Measurements from ENCODE around the gene KLHL1. TPM values are rescaled to one million over a fixed set of nuclear protein-coding genes. Genes with fewer than 3 reads are reported as not detected.

Gene KLHL1
- polyA plus RNA-seq, 1 of the 3 experiments (the other 2 are of a cell fraction) = not detected

DNA sequence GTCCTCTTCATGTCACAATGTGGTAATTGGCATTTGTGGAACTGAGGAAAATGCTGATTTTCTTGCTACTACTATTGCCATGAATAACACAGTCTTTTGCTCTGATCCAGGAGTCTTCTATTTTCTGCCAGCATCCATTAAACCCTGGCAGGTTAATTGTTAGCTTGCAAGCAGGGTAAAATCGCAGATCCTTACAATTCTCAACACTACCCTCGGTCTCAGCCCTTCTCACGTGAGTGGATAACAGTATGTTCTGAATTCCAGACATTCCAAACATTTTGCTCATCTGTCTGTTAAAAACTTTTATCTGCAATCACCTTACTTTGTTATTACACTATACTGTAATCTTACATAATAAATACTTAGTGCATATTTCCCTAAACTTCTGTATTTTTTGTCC is 251.9 kb downstream of the KLHL1 start:
- Histone ChIP-seq H3K4me1 (ENCODE audit: control insufficient read depth in 1 of 2, insufficient read depth in 2 of 2, low read depth in 1 of 2, low read length in 1 of 2) (no peaks in the 10 kb centered on the region; a peak in 1 of 4 replicates), H3K9ac (no peak overlapping the region), H2AFZ (ENCODE audit: low read depth) (no peak overlapping the region), H3K4me3 (ENCODE audit: low read depth in 2 of 2, low read length in 1 of 2) (no peak overlapping the region), H3K9me3 (no peaks in the 10 kb centered on the region), H3K27me3 (ENCODE audit: insufficient read depth) (no peaks in the 10 kb centered on the region), H3K36me3 (replicated peaks in 1 of 2; ENCODE audit: control insufficient read depth in 1 of 2, insufficient read depth in 2 of 2, low read length in 1 of 2) (no peaks in the 10 kb centered on the region), H3F3A (replicated peaks; ENCODE audit: insufficient read depth) (no peaks in the 10 kb centered on the region), H3K9me2 (no peaks in the 10 kb centered on the region), H3K27ac (ENCODE audit: low read depth in 2 of 2, low read length in 1 of 2) (no peak overlapping the region), H3K79me2 (ENCODE audit: insufficient read depth) (no peaks in the 10 kb centered on the region), H4K20me1 (ENCODE audit: insufficient read depth) (no peaks in the 10 kb centered on the region), H3K4me2 (no peak overlapping the region)
- POLR2A ChIA-PET = no interaction called here
- DNase-seq = no peak
- 24% methylated on average over 3 of the region's 3 CpGs for WGBS (ENCODE audit: low lambda C conversion rate)
- CTCF ChIA-PET = interaction anchor here (1.0 kb wide), 1 partner anchor 276 kb away, joined by 5 read pairs; no protein-coding TSS in a partner anchor
- TF ChIP-seq JUND (IDR thresholded peaks at IDR 0.05) = no peak
- TF ChIP-seq, protein P1, sequence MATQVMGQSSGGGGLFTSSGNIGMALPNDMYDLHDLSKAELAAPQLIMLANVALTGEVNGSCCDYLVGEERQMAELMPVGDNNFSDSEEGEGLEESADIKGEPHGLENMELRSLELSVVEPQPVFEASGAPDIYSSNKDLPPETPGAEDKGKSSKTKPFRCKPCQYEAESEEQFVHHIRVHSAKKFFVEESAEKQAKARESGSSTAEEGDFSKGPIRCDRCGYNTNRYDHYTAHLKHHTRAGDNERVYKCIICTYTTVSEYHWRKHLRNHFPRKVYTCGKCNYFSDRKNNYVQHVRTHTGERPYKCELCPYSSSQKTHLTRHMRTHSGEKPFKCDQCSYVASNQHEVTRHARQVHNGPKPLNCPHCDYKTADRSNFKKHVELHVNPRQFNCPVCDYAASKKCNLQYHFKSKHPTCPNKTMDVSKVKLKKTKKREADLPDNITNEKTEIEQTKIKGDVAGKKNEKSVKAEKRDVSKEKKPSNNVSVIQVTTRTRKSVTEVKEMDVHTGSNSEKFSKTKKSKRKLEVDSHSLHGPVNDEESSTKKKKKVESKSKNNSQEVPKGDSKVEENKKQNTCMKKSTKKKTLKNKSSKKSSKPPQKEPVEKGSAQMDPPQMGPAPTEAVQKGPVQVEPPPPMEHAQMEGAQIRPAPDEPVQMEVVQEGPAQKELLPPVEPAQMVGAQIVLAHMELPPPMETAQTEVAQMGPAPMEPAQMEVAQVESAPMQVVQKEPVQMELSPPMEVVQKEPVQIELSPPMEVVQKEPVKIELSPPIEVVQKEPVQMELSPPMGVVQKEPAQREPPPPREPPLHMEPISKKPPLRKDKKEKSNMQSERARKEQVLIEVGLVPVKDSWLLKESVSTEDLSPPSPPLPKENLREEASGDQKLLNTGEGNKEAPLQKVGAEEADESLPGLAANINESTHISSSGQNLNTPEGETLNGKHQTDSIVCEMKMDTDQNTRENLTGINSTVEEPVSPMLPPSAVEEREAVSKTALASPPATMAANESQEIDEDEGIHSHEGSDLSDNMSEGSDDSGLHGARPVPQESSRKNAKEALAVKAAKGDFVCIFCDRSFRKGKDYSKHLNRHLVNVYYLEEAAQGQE (IDR thresholded peaks at IDR 0.05; ENCODE audit: low read depth, low read length) = no peak
- TF ChIP-seq TCF12 (IDR thresholded peaks at IDR 0.05) = no peak
- TF ChIP-seq NRF1 (IDR thresholded peaks at IDR 0.05; ENCODE audit: low read depth, low read length) = no peak
- no peak for TF ChIP-seq EZH2phosphoT487 (IDR thresholded peaks at IDR 0.05; ENCODE audit: borderline replicate concordance, low read depth)
- TF ChIP-seq EP300 (IDR thresholded peaks at IDR 0.05; ENCODE audit: borderline replicate concordance in 1 of 2, low read depth in 1 of 2, low read length in 1 of 2) = no peak
- TF ChIP-seq, protein P2, sequence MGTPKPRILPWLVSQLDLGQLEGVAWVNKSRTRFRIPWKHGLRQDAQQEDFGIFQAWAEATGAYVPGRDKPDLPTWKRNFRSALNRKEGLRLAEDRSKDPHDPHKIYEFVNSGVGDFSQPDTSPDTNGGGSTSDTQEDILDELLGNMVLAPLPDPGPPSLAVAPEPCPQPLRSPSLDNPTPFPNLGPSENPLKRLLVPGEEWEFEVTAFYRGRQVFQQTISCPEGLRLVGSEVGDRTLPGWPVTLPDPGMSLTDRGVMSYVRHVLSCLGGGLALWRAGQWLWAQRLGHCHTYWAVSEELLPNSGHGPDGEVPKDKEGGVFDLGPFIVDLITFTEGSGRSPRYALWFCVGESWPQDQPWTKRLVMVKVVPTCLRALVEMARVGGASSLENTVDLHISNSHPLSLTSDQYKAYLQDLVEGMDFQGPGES (IDR thresholded peaks at IDR 0.05; ENCODE audit: low read depth, low read length) = no peak
- no peak for TF ChIP-seq RCOR1 (IDR thresholded peaks at IDR 0.05; ENCODE audit: low read length)
- no peak for TF ChIP-seq RFX5 (IDR thresholded peaks at IDR 0.05; ENCODE audit: low read length)
- no peak for TF ChIP-seq TAF1 (IDR thresholded peaks at IDR 0.05; ENCODE audit: borderline replicate concordance, low read depth, low read length)
- TF ChIP-seq, protein P3, sequence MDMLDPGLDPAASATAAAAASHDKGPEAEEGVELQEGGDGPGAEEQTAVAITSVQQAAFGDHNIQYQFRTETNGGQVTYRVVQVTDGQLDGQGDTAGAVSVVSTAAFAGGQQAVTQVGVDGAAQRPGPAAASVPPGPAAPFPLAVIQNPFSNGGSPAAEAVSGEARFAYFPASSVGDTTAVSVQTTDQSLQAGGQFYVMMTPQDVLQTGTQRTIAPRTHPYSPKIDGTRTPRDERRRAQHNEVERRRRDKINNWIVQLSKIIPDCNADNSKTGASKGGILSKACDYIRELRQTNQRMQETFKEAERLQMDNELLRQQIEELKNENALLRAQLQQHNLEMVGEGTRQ (IDR thresholded peaks at IDR 0.05; ENCODE audit: borderline replicate concordance, low read depth, low read length) = no peak
- no peak for TF ChIP-seq GATA2 (CRISPR knock-in tag; IDR thresholded peaks at IDR 0.05)

DNA sequence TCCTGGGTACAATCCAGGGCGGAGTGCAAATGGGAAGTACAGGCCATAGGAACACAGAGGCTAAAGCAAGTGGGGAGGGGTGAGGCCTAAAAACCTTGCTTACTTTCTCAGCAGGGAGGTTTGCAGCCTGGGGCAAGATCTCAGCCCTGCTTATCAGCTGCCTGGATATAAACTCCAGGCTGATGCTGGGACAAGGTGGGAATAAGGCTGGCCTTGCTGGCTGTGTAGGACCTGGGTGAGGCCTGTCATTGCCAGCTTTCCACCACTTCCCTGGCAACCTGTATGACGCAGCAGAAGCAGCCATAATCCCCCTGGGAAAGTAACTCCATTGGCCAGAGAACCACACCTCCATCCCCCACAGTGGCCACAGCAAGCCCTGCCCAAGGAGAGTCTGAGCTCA is 279.7 kb downstream of the KLHL1 start:
- no peaks in the 10 kb centered on the region for H3F3A ChIP-seq (replicated peaks; ENCODE audit: insufficient read depth)

More for the DNA sequence above, 279.7 kb downstream of the KLHL1 start:
- no peak for DNase-seq
- Histone ChIP-seq H3K4me1 (ENCODE audit: control insufficient read depth in 1 of 2, insufficient read depth in 2 of 2, low read depth in 1 of 2, low read length in 1 of 2) (no peaks in the 10 kb centered on the region), H3K36me3 (replicated peaks in 1 of 2; ENCODE audit: control insufficient read depth in 1 of 2, insufficient read depth in 2 of 2, low read length in 1 of 2) (no peaks in the 10 kb centered on the region), H3K27me3 (ENCODE audit: insufficient read depth) (no peaks in the 10 kb centered on the region), H3K4me2 (no peak overlapping the region), H3K79me2 (ENCODE audit: insufficient read depth) (no peaks in the 10 kb centered on the region), H2AFZ (ENCODE audit: low read depth) (no peak overlapping the region), H3K27ac (ENCODE audit: low read depth in 2 of 2, low read length in 1 of 2) (no peak overlapping the region), H4K20me1 (ENCODE audit: insufficient read depth) (no peaks in the 10 kb centered on the region), H3K9me3 (no peaks in the 10 kb centered on the region), H3K9me2 (no peaks in the 10 kb centered on the region), H3K4me3 (ENCODE audit: low read depth in 2 of 2, low read length in 1 of 2) (no peak overlapping the region), H3K9ac (no peak overlapping the region)
- 36% methylated on average over 2 of the region's 2 CpGs for WGBS (ENCODE audit: low lambda C conversion rate)
- TF ChIP-seq TEAD4 (IDR thresholded peaks at IDR 0.05; ENCODE audit: borderline replicate concordance, insufficient read depth) = no peak
- TF ChIP-seq, protein P4, sequence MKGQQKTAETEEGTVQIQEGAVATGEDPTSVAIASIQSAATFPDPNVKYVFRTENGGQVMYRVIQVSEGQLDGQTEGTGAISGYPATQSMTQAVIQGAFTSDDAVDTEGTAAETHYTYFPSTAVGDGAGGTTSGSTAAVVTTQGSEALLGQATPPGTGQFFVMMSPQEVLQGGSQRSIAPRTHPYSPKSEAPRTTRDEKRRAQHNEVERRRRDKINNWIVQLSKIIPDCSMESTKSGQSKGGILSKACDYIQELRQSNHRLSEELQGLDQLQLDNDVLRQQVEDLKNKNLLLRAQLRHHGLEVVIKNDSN (IDR thresholded peaks at IDR 0.05; ENCODE audit: borderline replicate concordance, low read depth) = no peak
- no peak for TF ChIP-seq POLR2AphosphoS5 (IDR thresholded peaks at IDR 0.05; ENCODE audit: low read depth, low read length)
- TF ChIP-seq MEF2A (IDR thresholded peaks at IDR 0.05; ENCODE audit: borderline replicate concordance, low read depth) = no peak
- TF ChIP-seq, protein P5, sequence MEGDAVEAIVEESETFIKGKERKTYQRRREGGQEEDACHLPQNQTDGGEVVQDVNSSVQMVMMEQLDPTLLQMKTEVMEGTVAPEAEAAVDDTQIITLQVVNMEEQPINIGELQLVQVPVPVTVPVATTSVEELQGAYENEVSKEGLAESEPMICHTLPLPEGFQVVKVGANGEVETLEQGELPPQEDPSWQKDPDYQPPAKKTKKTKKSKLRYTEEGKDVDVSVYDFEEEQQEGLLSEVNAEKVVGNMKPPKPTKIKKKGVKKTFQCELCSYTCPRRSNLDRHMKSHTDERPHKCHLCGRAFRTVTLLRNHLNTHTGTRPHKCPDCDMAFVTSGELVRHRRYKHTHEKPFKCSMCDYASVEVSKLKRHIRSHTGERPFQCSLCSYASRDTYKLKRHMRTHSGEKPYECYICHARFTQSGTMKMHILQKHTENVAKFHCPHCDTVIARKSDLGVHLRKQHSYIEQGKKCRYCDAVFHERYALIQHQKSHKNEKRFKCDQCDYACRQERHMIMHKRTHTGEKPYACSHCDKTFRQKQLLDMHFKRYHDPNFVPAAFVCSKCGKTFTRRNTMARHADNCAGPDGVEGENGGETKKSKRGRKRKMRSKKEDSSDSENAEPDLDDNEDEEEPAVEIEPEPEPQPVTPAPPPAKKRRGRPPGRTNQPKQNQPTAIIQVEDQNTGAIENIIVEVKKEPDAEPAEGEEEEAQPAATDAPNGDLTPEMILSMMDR (IDR thresholded peaks at IDR 0.05) = no peak
- TF ChIP-seq, protein P6, sequence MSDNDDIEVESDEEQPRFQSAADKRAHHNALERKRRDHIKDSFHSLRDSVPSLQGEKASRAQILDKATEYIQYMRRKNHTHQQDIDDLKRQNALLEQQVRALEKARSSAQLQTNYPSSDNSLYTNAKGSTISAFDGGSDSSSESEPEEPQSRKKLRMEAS (IDR thresholded peaks at IDR 0.05; ENCODE audit: low read depth) = no peak
- no peak for TF ChIP-seq NRF1 (IDR thresholded peaks at IDR 0.05; ENCODE audit: low read depth, low read length)
- no peak for TF ChIP-seq FOXJ3 (CRISPR knock-in tag; IDR thresholded peaks at IDR 0.05)
- TF ChIP-seq RXRA (IDR thresholded peaks at IDR 0.05; ENCODE audit: borderline replicate concordance, low read depth) = no peak
- no peak for TF ChIP-seq SIN3A (IDR thresholded peaks at IDR 0.05; ENCODE audit: borderline replicate concordance, low read depth, low read length)
- ChIA-PET CTCF (no interaction called here), POLR2A (no interaction called here)
